GM18868 (cell line): Measurements from ENCODE around the gene CFAP410.
A peak's percentile ranks its signal among the peaks of the same experiment; 100 is the strongest.

Experiments
- ATAC-seq: cut with Tn5 transposase; IDR thresholded peaks from one replicate; pipeline ENCODE4 v1.9.1; 2021; ENCODE audit warnings: mild to moderate bottlenecking, moderate library complexity; ENCODE audit not compliant: unreplicated experiment

The CFAP410 gene

DNA sequence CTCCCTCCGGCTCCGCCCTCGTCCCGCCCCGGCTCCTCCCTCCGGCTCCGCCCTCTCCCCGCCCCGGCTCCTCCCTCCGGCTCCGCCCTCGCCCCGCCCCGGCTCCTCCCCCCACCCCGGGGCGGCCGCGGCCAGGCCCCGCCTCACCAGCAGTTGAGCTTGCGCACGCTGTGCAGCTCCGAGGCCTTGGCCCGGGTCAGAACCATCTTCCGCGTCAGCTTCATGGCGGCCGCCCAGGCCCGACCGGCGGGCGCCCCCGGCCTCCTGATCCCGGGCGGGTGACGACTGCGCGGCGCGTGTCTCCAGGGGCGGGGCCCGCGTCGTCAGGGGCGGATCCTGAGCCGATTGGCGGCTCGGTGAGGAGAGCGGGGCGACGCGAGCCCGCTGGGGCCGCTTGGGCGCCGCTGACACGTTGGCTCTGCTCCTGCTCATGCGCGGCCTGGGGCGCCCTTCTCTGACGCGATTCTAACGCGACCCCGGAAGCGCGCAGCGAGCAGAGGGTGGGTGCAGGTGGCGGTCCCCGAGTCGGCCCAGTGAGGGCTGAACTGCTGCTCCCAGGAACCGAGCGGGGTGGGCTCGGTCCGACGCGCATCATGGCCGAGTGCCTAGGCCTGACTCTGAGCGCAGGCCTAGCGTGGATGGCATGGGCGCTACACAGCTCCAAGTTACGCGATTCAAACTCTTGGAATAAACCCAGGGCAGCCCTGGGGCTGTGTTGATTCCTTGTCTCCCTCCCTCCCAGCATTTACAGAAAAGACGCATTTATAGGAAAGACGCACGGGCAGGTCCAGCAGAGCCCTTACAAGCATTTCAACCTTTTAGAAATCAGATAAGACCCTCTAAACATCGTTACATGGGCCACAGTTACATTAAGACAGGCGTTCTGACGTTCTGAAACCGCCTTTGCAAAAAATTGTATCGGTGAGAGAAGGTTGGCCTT, at the start of gene CFAP410:
TSS of gene CFAP410 (minus strand) at position 420 of the 940 bp plus-strand sequence. CDS start at position 224, 196 bp downstream.
- ATAC-seq, result peak; percentile 89

DNA sequence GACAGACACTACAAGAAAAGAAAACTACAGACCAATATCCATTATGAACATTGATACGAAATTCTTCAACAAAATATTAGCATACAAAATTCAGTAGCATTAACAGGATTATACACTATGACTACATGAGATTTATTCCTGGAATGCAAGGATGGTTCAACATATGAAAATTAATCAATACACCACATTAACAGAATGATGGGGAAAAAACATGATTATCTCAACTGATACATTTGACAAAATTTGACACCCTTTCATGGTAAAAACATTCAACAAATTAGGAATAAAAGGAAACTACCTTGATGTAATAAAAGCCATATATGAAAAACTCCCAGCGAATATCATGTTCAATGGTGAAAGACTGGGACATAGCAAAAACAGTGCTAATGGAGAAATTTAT, 45.8 kb upstream of the CFAP410 start:
- ATAC-seq, result no peak

DNA sequence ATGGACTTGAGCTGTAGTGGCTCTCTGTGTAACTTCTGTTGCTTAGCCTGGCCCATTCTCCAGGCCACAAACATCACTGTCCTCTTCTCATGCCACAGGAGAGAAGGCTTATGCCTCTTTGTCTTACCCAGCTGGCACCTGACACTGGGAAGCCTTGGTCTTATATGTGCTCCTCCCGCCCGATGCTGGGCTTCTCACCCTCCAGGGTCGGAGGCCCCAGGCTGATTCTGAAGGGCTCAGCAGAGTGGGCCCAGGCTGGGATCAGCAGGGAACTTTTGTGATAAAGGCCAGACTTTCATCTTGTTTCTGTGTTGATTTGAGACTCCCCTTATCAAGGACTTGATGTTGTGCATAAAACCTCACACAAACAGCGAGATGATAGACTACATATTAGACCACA, 44.0 kb upstream of the CFAP410 start:
- ATAC-seq, result no peak

- no peak for ATAC-seq
Measured at GRCh38 chr21:44382536-44382935, 43.3 kb upstream of the CFAP410 start.

DNA sequence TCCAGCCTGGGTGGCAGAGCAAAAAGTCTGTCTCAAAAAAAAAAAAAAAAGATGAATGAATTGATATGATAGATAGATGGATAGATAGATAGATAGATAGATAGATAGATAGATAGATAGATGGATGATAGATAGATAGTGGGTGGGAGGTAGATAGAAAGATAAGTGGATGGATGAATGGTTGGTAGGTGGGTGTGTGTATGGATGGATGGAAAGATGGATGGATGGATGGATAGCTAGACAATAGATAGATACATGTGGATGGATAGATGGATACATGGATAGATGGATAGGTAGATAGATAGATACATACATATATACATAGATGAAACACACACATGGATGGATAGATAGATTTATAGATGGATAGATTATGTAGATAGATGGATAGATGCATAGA, 42.7 kb upstream of the CFAP410 start:
- ATAC-seq, result no peak

- ATAC-seq, result no peak
Measured at GRCh38 chr21:44380876-44381275, 41.7 kb upstream of the CFAP410 start.

- ATAC-seq, result no peak
Measured at GRCh38 chr21:44379991-44380865, 41.0 kb upstream of the CFAP410 start.

DNA sequence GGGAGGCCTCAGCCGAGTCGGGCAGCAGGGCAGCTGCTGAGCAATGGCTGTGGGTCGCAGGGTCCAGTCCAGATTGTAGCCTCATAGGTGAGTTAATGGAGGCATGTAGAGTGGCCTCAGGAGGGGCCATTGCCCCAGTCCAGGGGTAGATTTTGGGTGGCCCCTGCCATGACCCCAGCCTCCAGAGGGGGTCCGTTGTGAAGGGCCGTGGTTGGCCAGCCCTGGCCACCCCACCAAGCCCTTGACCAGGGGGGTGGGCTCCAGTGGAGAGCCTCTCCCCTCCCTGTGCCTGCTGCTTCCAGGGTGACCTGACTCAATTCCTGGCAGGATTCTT, 40.3 kb upstream of the CFAP410 start:
- no peak for ATAC-seq

GRCh38 chr21:44378646-44379514, 39.7 kb upstream of the CFAP410 start:
- ATAC-seq, result no peak

DNA sequence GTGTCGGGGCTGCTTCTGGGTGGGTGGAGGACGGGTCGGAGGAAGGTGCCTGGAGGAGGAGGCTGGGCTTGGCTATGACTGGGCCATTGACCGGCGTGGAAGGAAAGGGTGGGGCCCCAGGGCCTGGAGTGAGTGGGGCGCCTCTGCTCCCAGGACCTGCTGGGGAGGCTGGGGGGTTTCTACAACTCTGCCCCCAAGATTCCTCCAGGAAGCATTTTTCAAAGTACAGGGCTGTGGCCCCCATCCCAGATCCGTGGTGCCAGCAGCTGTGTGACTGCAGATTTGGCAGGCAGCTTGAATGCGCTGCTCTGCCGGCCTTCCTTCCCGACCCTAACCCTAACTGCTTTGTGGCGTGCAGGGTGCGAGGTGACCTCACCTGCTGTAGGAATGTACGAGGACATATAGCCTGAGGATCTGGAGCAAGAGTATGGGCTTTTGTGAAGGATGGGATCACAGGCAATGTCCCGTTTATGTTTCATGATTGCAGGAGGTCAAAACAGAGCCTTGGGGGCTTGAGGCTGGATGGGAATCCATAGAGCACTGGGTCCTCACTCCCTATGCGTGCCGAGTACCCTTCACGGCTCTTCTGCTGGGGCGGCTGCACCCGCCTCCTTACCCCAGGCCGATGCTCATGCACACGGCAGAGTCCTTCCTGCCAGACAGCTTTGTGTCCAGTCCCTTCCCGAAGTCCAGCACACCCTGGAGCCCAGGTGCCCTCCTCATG, 38.9 kb upstream of the CFAP410 start:
- ATAC-seq, result no peak

DNA sequence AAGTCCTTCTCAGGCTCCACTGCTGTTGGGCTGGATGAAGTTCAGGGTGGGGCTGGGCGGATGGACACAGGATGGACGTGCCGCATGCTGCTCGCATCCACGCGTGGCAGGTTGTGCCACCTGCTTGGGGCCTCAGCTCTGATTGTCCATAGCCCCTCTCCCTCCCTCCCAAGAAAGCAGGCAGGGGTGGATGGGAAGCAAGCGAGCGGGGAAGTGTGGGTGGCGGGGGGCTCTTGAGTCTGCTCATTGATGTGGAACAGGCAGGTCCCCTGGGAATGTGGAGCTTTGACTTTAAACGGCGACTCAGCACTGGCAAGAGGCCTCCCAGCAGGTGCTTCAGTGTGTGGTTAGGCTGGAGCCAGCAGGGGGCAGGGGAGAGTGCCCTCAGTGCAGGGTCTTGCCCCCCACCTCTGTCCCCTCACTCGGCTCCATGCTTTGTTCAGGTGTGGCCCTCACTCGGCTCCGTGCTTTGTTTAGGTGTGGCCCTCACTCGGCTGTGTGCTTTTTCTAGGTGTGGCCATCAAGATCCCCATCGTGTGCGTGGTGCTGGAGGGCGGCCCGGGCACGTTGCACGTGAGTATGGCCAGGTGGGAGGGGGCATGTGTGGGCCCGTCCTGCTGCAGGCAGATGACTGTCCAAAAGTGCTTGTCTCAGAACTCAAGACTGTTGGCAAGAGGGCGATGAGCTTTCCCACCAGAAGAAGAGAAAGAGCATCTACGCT, 38.2 kb upstream of the CFAP410 start:
- no peak for ATAC-seq

DNA sequence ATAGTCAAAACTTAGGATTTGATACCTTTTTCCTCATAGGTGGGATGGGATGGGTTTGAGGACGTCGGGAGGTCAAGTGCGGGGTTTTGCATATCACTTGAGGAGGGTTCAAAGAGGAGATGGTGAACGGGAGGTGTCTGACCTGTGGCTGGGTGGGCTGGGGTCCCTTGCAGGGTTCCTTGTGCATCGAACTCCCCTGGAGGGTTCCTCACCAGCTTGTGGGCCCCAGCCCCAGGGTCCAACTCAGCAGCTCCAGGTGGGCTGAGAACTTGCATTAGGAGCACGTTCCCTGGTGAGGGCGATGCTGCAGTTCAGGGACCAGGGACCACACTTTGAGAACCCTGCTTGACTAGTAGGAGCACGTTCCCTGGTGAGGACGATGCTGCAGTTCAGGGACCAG, 37.4 kb upstream of the CFAP410 start:
- ATAC-seq, result no peak

GRCh38 chr21:44375761-44376241, 36.6 kb upstream of the CFAP410 start:
- no peak for ATAC-seq

GRCh38 chr21:44375281-44375651, 36.1 kb upstream of the CFAP410 start:
- no peak for ATAC-seq

DNA sequence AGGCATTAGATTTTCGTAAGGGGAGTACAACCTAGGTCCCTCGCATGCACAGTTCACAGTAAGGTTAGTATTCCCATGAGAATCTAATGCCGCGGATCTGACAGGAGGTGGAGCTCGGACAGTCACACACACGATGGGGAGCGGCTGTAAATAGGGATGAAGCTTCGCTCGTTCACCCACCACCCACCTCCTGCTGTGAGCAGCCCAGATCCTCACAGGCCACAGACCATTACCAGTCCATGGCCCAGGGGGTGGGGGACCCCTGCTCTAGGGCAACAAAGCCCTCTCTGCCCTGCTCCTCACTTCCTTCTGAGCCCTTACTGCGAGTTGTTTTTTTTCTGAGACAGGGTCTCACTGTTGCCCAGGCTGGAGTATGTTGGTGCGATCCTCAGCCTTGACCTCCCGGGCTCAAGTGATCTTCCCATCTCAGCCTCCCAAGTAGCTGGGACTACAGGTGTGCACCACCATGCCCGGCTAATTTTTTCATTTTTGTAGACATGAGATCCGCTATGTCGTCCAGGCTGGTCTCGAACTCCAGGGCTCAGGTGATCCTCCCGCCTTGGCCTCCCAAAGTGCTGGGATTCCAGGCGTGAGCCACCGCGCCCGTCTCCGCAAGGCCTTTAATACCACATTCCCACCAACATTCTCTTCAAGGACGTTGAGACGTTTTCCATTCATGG, 35.6 kb upstream of the CFAP410 start:
- ATAC-seq, result no peak

DNA sequence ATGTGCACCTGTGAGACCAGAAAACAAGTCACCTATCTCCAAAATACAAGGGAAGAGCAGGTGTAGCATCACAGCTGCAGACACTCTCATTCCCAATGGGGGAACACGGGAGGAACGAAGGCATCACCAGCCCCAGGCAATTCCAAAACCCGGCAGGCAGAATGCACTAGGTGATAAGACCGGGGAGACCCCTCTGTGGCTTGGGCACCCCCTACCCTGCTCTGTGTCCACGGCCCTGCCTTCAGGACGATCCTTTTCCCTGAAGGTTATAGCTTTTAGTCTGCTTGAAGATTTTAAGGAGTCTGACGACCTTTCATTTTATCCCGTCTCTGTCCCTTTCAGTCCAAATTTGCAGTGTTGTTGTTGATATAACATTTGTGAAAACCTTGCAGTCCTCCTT, 33.4 kb upstream of the CFAP410 start:
- no peak for ATAC-seq

- no peak for ATAC-seq
Measured at GRCh38 chr21:44371596-44371995, 32.4 kb upstream of the CFAP410 start.

DNA sequence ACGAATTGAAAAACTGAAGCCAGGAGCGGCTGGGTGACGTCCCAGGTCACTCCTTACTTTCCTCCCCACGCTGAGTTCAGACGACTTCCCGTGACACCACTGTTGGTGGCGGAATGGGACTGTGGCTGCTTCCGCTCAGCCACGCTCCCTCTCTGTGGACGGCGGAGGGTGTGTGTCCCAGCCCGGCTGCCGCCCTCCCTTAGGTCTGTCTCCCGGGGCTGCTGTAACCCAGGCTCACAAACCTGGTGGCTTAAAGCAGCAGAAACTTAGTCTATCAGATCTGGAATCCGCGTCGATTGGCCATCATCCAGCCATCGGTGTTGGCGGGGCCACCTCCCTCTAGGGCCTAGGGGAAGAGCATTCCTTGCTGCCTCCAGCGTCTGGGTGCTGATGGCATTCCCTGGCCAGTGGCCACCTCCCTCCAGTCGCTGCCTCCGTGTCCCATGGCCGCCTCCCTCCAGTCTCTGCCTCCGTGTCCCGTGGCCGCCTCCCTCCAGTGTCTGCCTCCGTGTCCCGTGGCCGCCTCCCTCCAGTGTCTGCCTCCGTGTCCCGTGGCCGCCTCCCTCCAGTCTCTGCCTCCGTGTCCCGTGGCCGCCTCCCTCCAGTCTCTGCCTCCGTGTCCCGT, 31.7 kb upstream of the CFAP410 start:
- no peak for ATAC-seq
